Fibroblast of skin of abdomen (primary cell): ENCODE data around the gene ADI1.
"Not testable (repeated sequence)": the region's sequence is repeated elsewhere in the genome, so short reads cannot be mapped to it uniquely, and the experiment has no call there.

ENCODE experiments used
- DNase-seq: peaks from one replicate; pipeline ENCODE4 v3.0.0-alpha.2; 2013

ADI1 gene

GRCh38 chr2:3529316-3530025 is 10.1 kb upstream of the ADI1 start:
- DNase-seq: no peak

- DNase-seq: no peak
These were observed 8.8 kb upstream of the ADI1 start for GRCh38 chr2:3527886-3528785.

GRCh38 chr2:3526871-3527270 is 7.5 kb upstream of the ADI1 start:
- no peak for DNase-seq

- DNase-seq: peak; percentile 56
These were observed 4.3 kb upstream of the ADI1 start for GRCh38 chr2:3523551-3524041.

- peak; percentile 83 for DNase-seq
These were observed 3.7 kb upstream of the ADI1 start for GRCh38 chr2:3522961-3523421.

GRCh38 chr2:3520591-3520990 is 1.3 kb upstream of the ADI1 start:
- DNase-seq: no peak

- DNase-seq: peak; percentile 97
These were observed 656 bp downstream of the ADI1 start for GRCh38 chr2:3518496-3519254.

- no peak for DNase-seq
These were observed 1.3 kb downstream of the ADI1 start for GRCh38 chr2:3517948-3518495.

- DNase-seq: no peak
These were observed 2.5 kb downstream of the ADI1 start for GRCh38 chr2:3516831-3517230.

- not testable (repeated sequence) for DNase-seq
These were observed 3.9 kb downstream of the ADI1 start for GRCh38 chr2:3515438-3515837.

GRCh38 chr2:3513026-3513810 is 6.1 kb downstream of the ADI1 start:
- DNase-seq: no peak

GRCh38 chr2:3512086-3512485 is 7.2 kb downstream of the ADI1 start:
- DNase-seq: no peak

GRCh38 chr2:3505771-3506170 is 13.6 kb downstream of the ADI1 start:
- DNase-seq: no peak

- DNase-seq: no peak
These were observed 14.6 kb downstream of the ADI1 start for GRCh38 chr2:3504741-3505140.

GRCh38 chr2:3503483-3503882 is 15.8 kb downstream of the ADI1 start:
- no peak for DNase-seq

- DNase-seq: no peak
These were observed 16.3 kb downstream of the ADI1 start for GRCh38 chr2:3503046-3503445.

- DNase-seq: no peak
These were observed 18.9 kb downstream of the ADI1 start for GRCh38 chr2:3500326-3500899.

GRCh38 chr2:3498783-3499394 is 20.4 kb downstream of the ADI1 start:
- DNase-seq: no peak

GRCh38 chr2:3496708-3497080 is 22.6 kb downstream of the ADI1 start:
- DNase-seq: not testable (repeated sequence)

GRCh38 chr2:3494984-3495666 is 24.2 kb downstream of the ADI1 start:
- DNase-seq: no peak
